K562 (cell line): Measurements from ENCODE around the gene ALOXE3. TPM values are rescaled to one million over a fixed set of nuclear protein-coding genes. Genes with fewer than 3 reads are reported as not detected.

Source experiments
- ATAC-seq: fragments of 200-7000 bp; cut with Tn5 transposase; 3 replicates; pipeline ENCODE4 v1.9.1; 2020; ENCODE audit warnings: moderate library complexity
- BruUV-seq: library from RNA; stranded (reverse); fragments of 400-500 nt; replicated peaks from 2 replicates; lab custom pipeline; 2021; lab: Mats Ljungman, UMichigan
- CTCF ChIA-PET: fragments of 300-600 bp; formaldehyde crosslinking; extraction: SDS; loops from one replicate; lab custom pipeline; 2021; ENCODE audit warnings: low intra/inter-chr PET ratio; lab: Yijun Ruan, JAX
- POLR2A ChIA-PET: fragments of 300-600, 350-650 bp; sonication (Branson Sonifier 250); formaldehyde crosslinking; extraction: SDS; loops from one replicate; lab custom pipeline; 2021; ENCODE audit warnings: antibody characterized with exemption, inconsistent platforms; lab: Yijun Ruan, JAX
- DNase-seq, 4 experiments: peaks; one replicate each; pipeline versions ENCODE4 v3.0.0 to v3.0.0-alpha.2; 2011 to 2018; ENCODE audit warnings: low spot score in 3 of 4, mixed read lengths in 3 of 4; ENCODE audit errors: extremely low read depth in 1 of 4
- FAIRE-seq: peaks from 2 replicates; lab custom pipeline; 2011; peaks lifted over from hg19 to GRCh38; lab: Jason Lieb, UNC
- H2AFZ ChIP-seq: 2 replicates; pipeline ENCODE4 v1.6.0; 2011; ENCODE audit warnings: low read depth, low read length, control low read depth, inconsistent platforms
- H3K27ac ChIP-seq: fragments of 200-600 bp; 3 replicates; pipeline ENCODE4 v1.8.0; 2011; ENCODE audit warnings: low read depth, mild to moderate bottlenecking, control low read depth, inconsistent platforms, low read length, moderate library complexity, mixed read lengths; ENCODE audit errors: extremely low read depth
- H3K27me3 ChIP-seq, 2 experiments: fragments of 300-600 bp in 1 of 2; 2 replicates in 1 of 2; 3 replicates in 1 of 2; pipeline versions ENCODE4 v1.6.0 to v1.8.0; 2011; ENCODE audit warnings: inconsistent platforms in 2 of 2, low read length in 2 of 2, mild to moderate bottlenecking in 1 of 2, mixed read lengths in 1 of 2, moderate library complexity in 1 of 2; ENCODE audit not compliant: control insufficient read depth in 2 of 2, insufficient read depth in 2 of 2
- H3K36me3 ChIP-seq: fragments of 300-600 bp; 3 replicates; pipeline ENCODE4 v1.8.0; 2011; ENCODE audit warnings: mild to moderate bottlenecking, low read length, inconsistent platforms; ENCODE audit not compliant: control insufficient read depth, insufficient read depth
- H3K4me1 ChIP-seq, 2 experiments: fragments of 200-600 bp in 1 of 2; replicated peaks in 1 of 2; 2 replicates in 1 of 2; 3 replicates in 1 of 2; pipeline versions ENCODE4 v1.5.1 to v1.8.0; 2011; ENCODE audit warnings: inconsistent platforms in 2 of 2, low read length in 2 of 2, mild to moderate bottlenecking in 1 of 2, mixed read lengths in 1 of 2, moderate library complexity in 1 of 2; ENCODE audit not compliant: control insufficient read depth in 2 of 2, insufficient read depth in 2 of 2
- H3K4me2 ChIP-seq: 2 replicates; pipeline ENCODE4 v1.6.1; 2011; ENCODE audit warnings: low read length, control low read depth, inconsistent platforms, mixed read lengths; ENCODE audit not compliant: insufficient read depth
- H3K4me3 ChIP-seq: fragments of 200-600 bp; sonication (generic), shearing (Covaris generic); 2 replicates; pipeline ENCODE4 v1.5.1; 2016; ENCODE audit warnings: control low read depth, inconsistent platforms
- H3K79me2 ChIP-seq: fragments of 200-600 bp; 3 replicates; pipeline ENCODE4 v1.8.0; 2011; ENCODE audit warnings: low read length, inconsistent platforms; ENCODE audit not compliant: control insufficient read depth, insufficient read depth
- H3K9ac ChIP-seq, 2 experiments: 2 replicates each; pipeline versions ENCODE4 v1.6.0 to v1.6.1; 2011; ENCODE audit warnings: low read depth in 2 of 2, low read length in 2 of 2, control low read depth in 1 of 2, inconsistent platforms in 1 of 2, mild to moderate bottlenecking in 1 of 2, mixed read lengths in 1 of 2; ENCODE audit not compliant: insufficient read depth in 1 of 2
- H3K9me1 ChIP-seq: one replicate; pipeline ENCODE4 v1.6.0; 2011; ENCODE audit warnings: inconsistent platforms, mild to moderate bottlenecking, low read length, moderate library complexity; ENCODE audit not compliant: control insufficient read depth, insufficient read depth
- H3K9me3 ChIP-seq: replicated peaks from 2 replicates; pipeline ENCODE4 v1.5.1; 2011; ENCODE audit warnings: low read depth, low read length, inconsistent platforms; ENCODE audit not compliant: control insufficient read depth, insufficient read depth
- H4K20me1 ChIP-seq: replicated peaks from 2 replicates; pipeline ENCODE4 v1.6.1; 2011; ENCODE audit warnings: low read length, inconsistent platforms, mixed read lengths; ENCODE audit not compliant: control insufficient read depth, insufficient read depth
- ETS2 ChIP-seq: IDR thresholded peaks from 2 replicates; pipeline ENCODE4 v1.6.1; 2016; ENCODE audit warnings: borderline replicate concordance, missing genetic modification characterization, mild to moderate bottlenecking, moderate library complexity, missing compliant biosample characterization; ENCODE audit not compliant: poor library complexity, severe bottlenecking
- GATAD2B ChIP-seq: fragments of 450-650 bp; IDR thresholded peaks from 2 replicates; pipeline ENCODE4 v1.6.1; 2017; ENCODE audit warnings: mild to moderate bottlenecking, borderline replicate concordance
- ID3 ChIP-seq, 2 experiments: fragments of 250-450 bp in 1 of 2; fragments of 450-650 bp in 1 of 2; sonication (Bioruptor Pico) in 1 of 2; IDR thresholded peaks; 2 replicates each; pipeline versions ENCODE4 v1.6.1 to v1.8.0; 2016 to 2021; ENCODE audit warnings: mild to moderate bottlenecking in 2 of 2, moderate library complexity in 2 of 2, missing compliant biosample characterization in 1 of 2, missing genetic modification characterization in 1 of 2
- KDM4B ChIP-seq, 2 experiments: fragments of 450-650 bp in 1 of 2; sonication (generic) in 1 of 2; IDR thresholded peaks; 2 replicates each; pipeline ENCODE4 v1.6.1; 2016 to 2017; ENCODE audit warnings: borderline replicate concordance in 2 of 2, antibody characterized with exemption in 1 of 2, low read depth in 1 of 2, mild to moderate bottlenecking in 1 of 2
- MEF2A ChIP-seq: IDR thresholded peaks from 2 replicates; pipeline ENCODE4 v1.6.1; 2011; ENCODE audit warnings: low read depth, mild to moderate bottlenecking, low read length, moderate library complexity; ENCODE audit not compliant: control insufficient read depth
- RBM17 ChIP-seq: fragments of 200-400 bp; formaldehyde crosslinking; IDR thresholded peaks from 2 replicates; pipeline ENCODE4 v1.6.1; 2017; ENCODE audit warnings: low read depth, mild to moderate bottlenecking, low read length, borderline replicate concordance
- RBM22 ChIP-seq: fragments of 200-400 bp; formaldehyde crosslinking; IDR thresholded peaks from 2 replicates; pipeline ENCODE4 v1.6.1; 2018; ENCODE audit warnings: low read length, low read depth; ENCODE audit not compliant: poor library complexity, severe bottlenecking
- RNF2 ChIP-seq: sonication (generic); IDR thresholded peaks from 2 replicates; pipeline ENCODE4 v1.6.1; 2016
- RNF219 ChIP-seq: fragments of 250-450 bp; sonication (Bioruptor Pico); IDR thresholded peaks from 2 replicates; pipeline ENCODE4 v1.5.0; 2022; ENCODE audit warnings: mild to moderate bottlenecking
- SREBF1 ChIP-seq: fragments of 150-350 bp; IDR thresholded peaks from 2 replicates; pipeline ENCODE4 v1.6.1; 2014; ENCODE audit warnings: antibody characterized with exemption, low read depth, low read length, borderline replicate concordance
- ZNF134 ChIP-seq: fragments of 250-450 bp; sonication (Bioruptor Pico); conservative IDR thresholded peaks from 2 replicates; pipeline ENCODE4 v1.4.0; 2020
- ZNF57 ChIP-seq: fragments of 450-650 bp; formaldehyde crosslinking; IDR thresholded peaks from 2 replicates; pipeline ENCODE4 v1.4.0; 2020; ENCODE audit warnings: mild to moderate bottlenecking, moderate library complexity
- ZNF740 ChIP-seq, 3 experiments: fragments of 200-800 bp in 1 of 3; sonication (Bioruptor generic) in 1 of 3; sonication (generic) in 1 of 3; formaldehyde crosslinking in 1 of 3; IDR thresholded peaks; 2 replicates each; pipeline versions ENCODE4 v1.6.1 to v1.8.0; 2016 to 2022; ENCODE audit warnings: mild to moderate bottlenecking in 2 of 3, missing compliant biosample characterization in 2 of 3, missing genetic modification characterization in 2 of 3, missing genetic modification reagents in 1 of 3
- WGBS: fragments of 100-300 bp; shearing (Covaris generic); methylation state at CpG from one replicate; pipeline ENCODE4 v1.1.6; 2016; ENCODE audit warnings: low coverage, mixed read lengths; ENCODE audit not compliant: insufficient coverage; ENCODE audit errors: missing lambda C conversion rate; 5-methylcytosine and 5-hydroxymethylcytosine counted together
- in situ Hi-C: fragments of 300-500 bp; cut with MboI; formaldehyde crosslinking; loops from 4 replicates; pipeline ENCODE4 v1.15.0; 2018; ENCODE audit warnings: inconsistent platforms, mixed read lengths
- intact Hi-C: fragments of 100-400 bp; cut with micrococcal nuclease; formaldehyde crosslinking; loops from 2 replicates; pipeline ENCODE4 v1.14.2; 2022
- polyA plus RNA-seq, 8 experiments: library from polyadenylated mRNA; depleted of rRNA in 4 of 8; stranded (reverse) in 5 of 8; unstranded in 3 of 8; fragments of >200 nt; fragmentation: Nextera tagmentation in 2 of 8; fragmentation: Illumina TruSeq in 1 of 8; extraction: Ambion mirVana in 2 of 8; extraction: Trizol in 1 of 8; gene quantifications; 2 replicates each; pipeline versions ENCODE4 v1.2.1 to v1.2.3, GENCODE V29; 2011 to 2014; ENCODE audit warnings: inconsistent platforms in 1 of 8, missing spikeins in 1 of 8
- total RNA-seq, 7 experiments: library from RNA; depleted of rRNA in 6 of 7; stranded (reverse); fragments of >200 nt in 6 of 7; fragmentation: Illumina TruSeq in 2 of 7; extraction: Trizol in 2 of 7; gene quantifications; 2 replicates each; pipeline versions ENCODE4 v1.2.1 to v1.2.3, GENCODE V29; 2011 to 2021; ENCODE audit warnings: low replicate concordance in 1 of 7

Gene ALOXE3
- total and polyA plus RNA-seq, 9 of the 15 experiments (the other 6 are each of a cell fraction or from before 2014, with no cell fraction given): 0.04 TPM; not detected in 8

GRCh38 chr17:8153031-8153451, 34.7 kb upstream of the ALOXE3 start (continued):
- TF ChIP-seq RNF219 (CRISPR knock-in tag) (no peak), RBM22 (no peak), MEF2A (0 out of 2 replicates have a peak, but pooled peaks have one; percentile 24), RNF2 (no peak)

- in situ Hi-C loops: no loop called here
- ATAC-seq: peak; percentile 63
- Histone ChIP-seq H3K27ac (peak within 1 kb of the TSS; percentile 94), H2AFZ (peak within 1 kb of the TSS; percentile 70), H3K4me3 (peak within 1 kb of the TSS; percentile 53), H4K20me1 (0 out of 2 replicates have a peak, but pooled peaks cover 4% of the 10 kb centered on the region), H3K9ac (peak within 1 kb of the TSS; percentile 75 to 95), H3K36me3 (peaks cover 27% of the 10 kb centered on the region; the same call in 2 of the 3 replicates), H3K79me2 (peaks cover 43% of the 10 kb centered on the region), H3K4me1 (peaks cover 31 to 73% of the 10 kb centered on the region in 2 experiments), H3K4me2 (peak within 1 kb of the TSS; percentile 89), H3K9me3 (no peaks in the 10 kb centered on the region), H3K9me1 (no peaks in the 10 kb centered on the region), H3K27me3 (no peaks in the 10 kb centered on the region)
- peak; percentile 86 for FAIRE-seq
- intact Hi-C loops: no loop called here
- DNase-seq: peak; percentile 87 to 95 (median 90)
- POLR2A ChIA-PET: interaction anchor here (0.6 to 1.0 kb wide), 6 partner anchors 9 to 186 kb away, joined by 3 to 11 read pairs (median 4); no protein-coding TSS in a partner anchor
- no TSS peak for BruUV-seq
- WGBS: 0% methylated on average over 28 of the region's 42 CpGs
- CTCF ChIA-PET: no interaction called here
- no peak for TF ChIP-seq KDM4B (IDR thresholded peaks at IDR 0.05; ENCODE audit: borderline replicate concordance in 2 of 2, low read depth in 1 of 2)
- TF ChIP-seq ZNF740 (CRISPR knock-in tag; IDR thresholded peaks at IDR 0.05): 0 out of 2 replicates have a peak, but pooled peaks have one; percentile 25
- TF ChIP-seq ZNF740 (tag; IDR thresholded peaks at IDR 0.05): no peak
- no peak for TF ChIP-seq ETS2 (tag)
- TF ChIP-seq GATAD2B: no peak
- no peak for TF ChIP-seq SREBF1
- TF ChIP-seq ZNF134 (CRISPR knock-in tag): no peak
- no peak for TF ChIP-seq ZNF57 (CRISPR knock-in tag)
- TF ChIP-seq RBM17: no peak
- TF ChIP-seq ID3 (CRISPR knock-in tag; IDR thresholded peaks at IDR 0.05): no peak
- TF ChIP-seq ID3 (tag; IDR thresholded peaks at IDR 0.05): no peak
These were observed 33.9 kb upstream of the ALOXE3 start, which contains the start of gene PER1 for GRCh38 chr17:8152112-8152775. Gene PER1 (minus strand): TSS chr17:8152404. CDS start chr17:8150706, 1,698 bp downstream.
